ENCODE measurements around the gene FAM53B.

Gene FAM53B

DNA sequence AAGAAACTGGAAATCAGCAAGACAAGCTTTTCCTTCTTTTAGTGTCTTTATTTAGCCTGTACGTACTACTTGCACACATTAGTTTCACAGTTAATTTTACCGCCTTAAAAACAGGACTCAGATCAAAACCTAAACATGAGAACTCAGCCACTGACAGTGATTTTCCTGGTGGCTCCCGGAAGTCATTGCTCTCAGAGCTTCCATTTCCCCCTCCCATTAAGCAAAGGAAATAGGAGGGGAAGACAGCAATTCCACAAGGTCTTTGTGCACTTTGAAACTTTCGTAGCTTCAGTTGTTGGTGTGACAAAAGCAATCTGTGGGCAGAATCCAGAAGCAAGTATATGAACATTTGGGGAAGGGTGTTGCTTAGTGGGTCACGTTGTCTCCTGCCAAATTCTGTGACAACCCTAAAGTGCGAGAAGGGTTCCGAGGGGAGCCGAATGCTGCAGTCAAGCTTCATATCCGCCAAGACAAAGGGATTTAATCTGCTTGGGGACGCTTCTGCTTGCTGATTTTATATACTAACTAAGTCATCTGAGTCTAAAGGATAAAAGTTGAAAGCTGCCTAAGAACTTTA, 30.4 kb downstream of the FAM53B start:
- no peak for DNase-seq (ENCODE audit: low read depth)
- TF ChIP-seq, protein P1, sequence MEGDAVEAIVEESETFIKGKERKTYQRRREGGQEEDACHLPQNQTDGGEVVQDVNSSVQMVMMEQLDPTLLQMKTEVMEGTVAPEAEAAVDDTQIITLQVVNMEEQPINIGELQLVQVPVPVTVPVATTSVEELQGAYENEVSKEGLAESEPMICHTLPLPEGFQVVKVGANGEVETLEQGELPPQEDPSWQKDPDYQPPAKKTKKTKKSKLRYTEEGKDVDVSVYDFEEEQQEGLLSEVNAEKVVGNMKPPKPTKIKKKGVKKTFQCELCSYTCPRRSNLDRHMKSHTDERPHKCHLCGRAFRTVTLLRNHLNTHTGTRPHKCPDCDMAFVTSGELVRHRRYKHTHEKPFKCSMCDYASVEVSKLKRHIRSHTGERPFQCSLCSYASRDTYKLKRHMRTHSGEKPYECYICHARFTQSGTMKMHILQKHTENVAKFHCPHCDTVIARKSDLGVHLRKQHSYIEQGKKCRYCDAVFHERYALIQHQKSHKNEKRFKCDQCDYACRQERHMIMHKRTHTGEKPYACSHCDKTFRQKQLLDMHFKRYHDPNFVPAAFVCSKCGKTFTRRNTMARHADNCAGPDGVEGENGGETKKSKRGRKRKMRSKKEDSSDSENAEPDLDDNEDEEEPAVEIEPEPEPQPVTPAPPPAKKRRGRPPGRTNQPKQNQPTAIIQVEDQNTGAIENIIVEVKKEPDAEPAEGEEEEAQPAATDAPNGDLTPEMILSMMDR (IDR thresholded peaks at IDR 0.05; ENCODE audit: insufficient read depth, low read depth, low read length, missing control alignments), result no peak
- no peak overlapping the region for H3K4me3 ChIP-seq (ENCODE audit: low read length)

DNA sequence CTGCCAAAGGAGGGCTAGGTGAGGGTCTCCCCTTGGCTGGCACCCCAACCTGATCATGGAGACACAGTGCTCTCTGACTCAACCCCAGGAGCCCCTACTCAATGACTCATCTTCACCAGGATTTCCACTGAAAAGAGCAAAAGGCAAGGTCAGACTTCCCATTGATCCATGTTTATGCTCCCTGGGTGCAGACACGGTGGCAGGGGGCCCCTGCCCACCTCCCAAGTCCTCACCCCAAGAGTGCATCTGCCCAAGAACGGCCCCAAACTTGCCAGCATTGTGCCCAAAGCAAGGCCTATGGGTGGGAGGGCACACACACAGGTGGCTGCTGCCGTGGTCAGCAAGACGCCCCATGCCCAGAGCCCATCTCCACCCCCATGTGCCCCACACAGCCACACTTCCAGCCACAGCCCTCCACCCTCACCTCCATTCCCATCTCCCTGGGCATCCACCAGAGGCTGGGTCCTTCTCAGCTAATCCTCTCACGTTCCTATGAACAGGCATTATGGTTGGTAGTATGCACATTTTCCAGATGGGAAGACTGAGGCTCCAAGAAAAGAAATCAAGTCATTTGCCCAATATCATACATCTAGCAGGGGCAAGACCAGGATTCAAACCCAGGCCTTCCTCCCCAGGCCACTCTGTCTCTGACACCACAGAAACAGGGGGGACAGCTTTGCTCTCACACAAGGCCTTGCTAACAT, 31.3 kb downstream of the FAM53B start:
- TF ChIP-seq, protein P1 (IDR thresholded peaks at IDR 0.05; ENCODE audit: insufficient read depth, low read depth, low read length, missing control alignments), result no peak
- no peak for DNase-seq (ENCODE audit: low read depth)
- H3K4me3 ChIP-seq (ENCODE audit: low read length), result no peak overlapping the region

DNA sequence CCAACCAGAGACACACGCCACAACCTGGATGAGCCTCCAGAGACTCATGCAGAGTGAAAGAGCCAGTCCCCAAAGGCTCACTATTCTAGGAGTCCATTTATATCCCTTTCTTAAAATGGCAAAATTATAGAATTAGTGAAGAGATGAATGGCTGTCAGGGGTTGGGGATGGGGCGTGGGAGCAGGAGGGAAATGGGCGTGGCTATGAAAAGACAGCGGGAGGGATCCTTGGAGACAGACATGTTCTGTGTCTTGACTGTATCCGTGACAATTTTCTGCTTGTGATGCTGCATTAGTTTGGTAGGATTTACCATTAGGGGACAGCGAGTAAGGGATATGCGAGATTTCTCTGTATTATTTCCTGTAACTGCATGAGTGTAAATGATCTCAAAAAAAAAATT, 33.0 kb downstream of the FAM53B start:
- no peak for DNase-seq (ENCODE audit: low read depth)
- TF ChIP-seq, protein P1 (IDR thresholded peaks at IDR 0.05; ENCODE audit: insufficient read depth, low read depth, low read length, missing control alignments), result no peak
- H3K4me3 ChIP-seq (ENCODE audit: low read length), result no peak overlapping the region

DNA sequence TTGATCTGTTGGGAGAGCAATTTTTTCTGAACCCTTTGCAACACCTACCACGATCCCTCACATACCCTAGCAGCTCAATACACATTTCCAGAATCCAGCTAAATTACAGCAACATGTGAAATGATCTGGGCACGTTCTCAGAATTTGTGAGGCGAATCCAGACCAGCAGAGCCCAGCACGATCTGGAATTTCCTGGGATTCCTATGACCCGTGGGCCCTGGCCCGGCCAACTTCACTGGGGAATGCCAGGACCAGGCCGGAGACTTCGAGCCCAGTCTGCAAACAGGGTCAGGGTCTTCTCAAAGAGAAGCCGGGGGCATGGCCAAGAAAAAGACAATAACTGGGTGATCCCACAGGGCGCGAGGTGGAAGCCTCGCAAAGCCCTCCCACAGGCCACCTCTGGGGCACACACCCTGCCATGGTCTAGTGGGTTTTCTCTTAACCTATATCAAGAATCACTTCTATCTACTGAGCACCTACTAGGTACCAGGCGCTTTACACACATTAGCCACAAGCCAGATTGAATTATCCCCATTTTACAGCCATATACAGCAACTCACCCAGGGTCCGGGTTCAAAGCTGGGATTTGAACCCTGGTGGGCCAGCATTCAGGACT, 33.8 kb downstream of the FAM53B start:
- no peak overlapping the region for H3K4me3 ChIP-seq (ENCODE audit: low read length)
- TF ChIP-seq, protein P1 (IDR thresholded peaks at IDR 0.05; ENCODE audit: insufficient read depth, low read depth, low read length, missing control alignments), result no peak
- DNase-seq (ENCODE audit: low read depth), result no peak

DNA sequence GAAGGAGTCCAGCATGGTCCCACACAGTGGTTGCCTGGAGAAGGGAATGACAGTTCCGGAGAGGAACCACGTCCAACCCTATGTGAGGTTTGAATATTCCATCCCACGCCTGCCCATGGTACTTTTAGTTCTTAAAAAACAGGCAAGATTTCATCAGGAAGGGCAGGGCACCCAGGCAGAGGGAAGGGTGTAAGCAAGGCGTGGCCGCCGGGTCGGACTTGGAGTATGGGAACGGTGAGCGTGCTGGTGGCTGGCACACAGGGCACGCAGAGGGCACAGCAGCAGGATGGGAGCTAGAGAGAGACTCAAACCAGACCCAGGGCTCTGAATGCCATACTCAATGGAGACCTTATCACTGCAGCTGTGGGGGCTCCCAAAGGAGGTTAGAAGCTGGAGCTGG, 34.3 kb downstream of the FAM53B start:
- TF ChIP-seq, protein P1 (IDR thresholded peaks at IDR 0.05; ENCODE audit: insufficient read depth, low read depth, low read length, missing control alignments), result no peak
- H3K4me3 ChIP-seq (ENCODE audit: low read length), result no peak overlapping the region
- DNase-seq (ENCODE audit: low read depth), result peak; percentile 60

DNA sequence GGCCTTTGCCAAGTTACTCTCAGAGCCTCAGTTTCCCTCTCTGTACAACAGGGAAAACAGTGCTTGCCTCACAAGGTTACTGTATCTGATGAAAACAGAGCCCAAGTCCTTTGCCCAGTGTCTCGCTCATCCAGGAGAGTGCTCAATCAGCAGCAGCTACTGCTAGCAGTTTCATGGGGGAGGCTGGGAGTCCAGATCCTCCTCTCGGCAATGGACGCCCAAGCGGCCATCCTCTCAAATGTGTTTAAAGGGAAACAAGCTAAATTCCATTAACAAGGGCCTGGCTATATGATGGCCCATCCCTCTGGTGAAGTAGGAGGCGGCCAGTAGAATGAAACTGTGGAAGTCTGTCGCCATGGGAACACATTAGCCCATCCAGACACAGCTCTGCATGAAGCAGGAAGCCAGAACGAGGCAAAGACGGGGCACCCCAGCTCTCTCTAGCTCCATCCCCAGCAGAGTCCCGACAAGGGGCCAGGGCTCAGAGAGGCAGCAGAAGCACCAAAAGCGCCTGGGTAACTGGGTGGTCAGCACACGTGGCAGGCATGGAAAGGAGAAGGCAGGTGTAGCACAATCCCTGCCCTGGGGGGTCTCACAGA, 35.2 kb downstream of the FAM53B start:
- TF ChIP-seq, protein P1 (IDR thresholded peaks at IDR 0.05; ENCODE audit: insufficient read depth, low read depth, low read length, missing control alignments), result no peak
- H3K4me3 ChIP-seq (ENCODE audit: low read length), result no peak overlapping the region
- DNase-seq (ENCODE audit: low read depth), result no peak

All from epithelial cell of esophagus (primary cell).